Coronary artery (tissue), 2 donors: Measurements from ENCODE around the gene PHACTR1.

Experiments used
- DNase-seq: peaks from one replicate; pipeline ENCODE4 v3.0.0-alpha.2; 2017; ENCODE audit warnings: low spot score
- H3K27ac ChIP-seq, 2 donors: fragments of 200-600 bp; sonication (generic); one replicate each; pipeline ENCODE4 v1.5.1; 2016 to 2019
- H3K4me3 ChIP-seq: fragments of 200-600 bp; sonication (generic); 2 replicates; pipeline ENCODE4 v1.5.1; 2016; ENCODE audit warnings: mild to moderate bottlenecking, moderate library complexity
- TF ChIP-seq, protein P1 (sequence below): fragments of 200-600 bp; sonication (generic); IDR thresholded peaks from one replicate; pipeline ENCODE4 v1.5.1; 2019; ENCODE audit warnings: antibody characterized with exemption

The PHACTR1 gene

DNA sequence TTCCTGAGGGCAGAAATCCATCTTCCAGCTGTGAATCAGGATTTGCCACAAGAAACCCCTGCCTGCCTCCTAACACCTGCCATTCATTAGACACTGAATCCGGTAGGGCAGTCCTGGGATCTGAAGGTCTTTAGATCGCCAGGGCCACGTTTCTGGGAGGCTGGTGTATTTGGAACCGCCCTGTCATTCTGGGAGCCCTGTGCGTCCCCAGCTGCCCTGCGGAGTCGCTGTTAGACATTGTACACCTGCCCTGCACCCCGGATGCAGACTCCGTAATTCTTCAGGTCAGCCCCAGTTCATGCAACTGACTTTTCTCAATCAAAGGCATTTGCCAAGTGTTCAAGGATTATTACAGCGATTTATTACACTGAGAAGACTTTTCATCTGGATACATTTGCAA is 418.6 kb downstream of the PHACTR1 start:
- DNase-seq, result no peak
- no peak overlapping the region for H3K27ac ChIP-seq
- TF ChIP-seq, protein P1, sequence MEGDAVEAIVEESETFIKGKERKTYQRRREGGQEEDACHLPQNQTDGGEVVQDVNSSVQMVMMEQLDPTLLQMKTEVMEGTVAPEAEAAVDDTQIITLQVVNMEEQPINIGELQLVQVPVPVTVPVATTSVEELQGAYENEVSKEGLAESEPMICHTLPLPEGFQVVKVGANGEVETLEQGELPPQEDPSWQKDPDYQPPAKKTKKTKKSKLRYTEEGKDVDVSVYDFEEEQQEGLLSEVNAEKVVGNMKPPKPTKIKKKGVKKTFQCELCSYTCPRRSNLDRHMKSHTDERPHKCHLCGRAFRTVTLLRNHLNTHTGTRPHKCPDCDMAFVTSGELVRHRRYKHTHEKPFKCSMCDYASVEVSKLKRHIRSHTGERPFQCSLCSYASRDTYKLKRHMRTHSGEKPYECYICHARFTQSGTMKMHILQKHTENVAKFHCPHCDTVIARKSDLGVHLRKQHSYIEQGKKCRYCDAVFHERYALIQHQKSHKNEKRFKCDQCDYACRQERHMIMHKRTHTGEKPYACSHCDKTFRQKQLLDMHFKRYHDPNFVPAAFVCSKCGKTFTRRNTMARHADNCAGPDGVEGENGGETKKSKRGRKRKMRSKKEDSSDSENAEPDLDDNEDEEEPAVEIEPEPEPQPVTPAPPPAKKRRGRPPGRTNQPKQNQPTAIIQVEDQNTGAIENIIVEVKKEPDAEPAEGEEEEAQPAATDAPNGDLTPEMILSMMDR, result no peak
- H3K4me3 ChIP-seq, result no peak overlapping the region

DNA sequence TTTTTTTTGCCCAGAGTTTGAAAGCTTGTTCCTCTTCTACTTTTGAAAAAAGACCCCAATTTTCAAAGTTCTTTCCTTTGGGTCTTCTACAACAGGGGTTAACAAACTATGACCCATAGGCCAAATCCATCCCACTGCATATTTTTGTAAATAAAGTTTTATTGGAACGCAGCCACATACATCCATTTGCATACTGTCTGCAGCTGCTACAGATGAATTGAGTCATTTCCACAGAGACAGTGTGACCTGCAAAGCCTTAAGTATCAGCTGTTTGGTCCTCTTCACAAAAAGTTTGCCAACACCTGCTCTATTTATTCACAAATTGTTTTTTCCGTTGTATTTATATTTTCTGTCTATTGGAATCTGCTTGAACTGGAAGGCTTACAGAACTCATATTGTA is 422.6 kb downstream of the PHACTR1 start:
- H3K27ac ChIP-seq, result no peak overlapping the region
- no peak for DNase-seq
- TF ChIP-seq, protein P1, result no peak

DNA sequence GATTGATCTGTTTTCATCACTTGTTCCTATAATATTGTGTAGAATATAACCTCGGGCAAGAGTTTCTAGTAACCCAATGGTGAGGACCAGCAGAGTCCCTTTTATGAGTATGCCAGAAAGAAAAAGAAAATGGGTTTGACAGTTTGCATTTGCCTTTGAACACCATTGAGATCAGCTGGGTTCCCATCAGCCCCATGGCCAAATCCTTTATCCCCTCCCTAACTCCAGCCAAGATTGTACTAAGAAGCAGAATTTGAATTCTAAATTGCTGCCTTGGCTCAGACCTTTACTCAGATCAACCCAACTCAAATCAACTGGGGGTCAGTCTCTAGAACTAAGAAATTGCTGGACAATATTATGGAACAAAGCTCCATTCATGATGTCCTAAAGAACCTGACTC is 424.4 kb downstream of the PHACTR1 start:
- no peak for DNase-seq
- TF ChIP-seq, protein P1, result no peak
- Histone ChIP-seq H3K27ac (no peak overlapping the region), H3K4me3 (no peak overlapping the region)

More for the DNA sequence above, 422.6 kb downstream of the PHACTR1 start:
- H3K4me3 ChIP-seq, result no peak overlapping the region

DNA sequence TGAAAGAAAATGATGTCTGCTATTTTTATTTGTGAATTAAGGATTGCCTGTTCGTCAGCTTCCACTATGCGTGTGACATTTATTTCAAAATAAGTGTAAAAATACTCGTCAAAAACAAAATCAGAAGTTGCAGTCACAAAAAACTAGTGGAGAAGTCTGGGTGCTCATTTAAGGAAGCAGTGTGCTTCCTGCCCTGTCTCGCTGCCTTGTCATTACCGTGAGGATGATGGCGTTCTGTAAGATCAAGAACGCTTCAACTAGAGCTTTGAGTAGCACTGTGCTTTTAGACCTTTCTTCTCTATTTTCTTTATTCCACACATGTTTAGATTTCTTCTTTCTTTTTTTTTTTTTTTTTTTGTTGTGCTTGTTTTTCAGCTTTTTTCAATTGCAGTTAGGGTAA is 424.8 kb downstream of the PHACTR1 start:
- no peak overlapping the region for H3K27ac ChIP-seq
- DNase-seq, result no peak
- TF ChIP-seq, protein P1, result no peak
- no peak overlapping the region for H3K4me3 ChIP-seq

DNA sequence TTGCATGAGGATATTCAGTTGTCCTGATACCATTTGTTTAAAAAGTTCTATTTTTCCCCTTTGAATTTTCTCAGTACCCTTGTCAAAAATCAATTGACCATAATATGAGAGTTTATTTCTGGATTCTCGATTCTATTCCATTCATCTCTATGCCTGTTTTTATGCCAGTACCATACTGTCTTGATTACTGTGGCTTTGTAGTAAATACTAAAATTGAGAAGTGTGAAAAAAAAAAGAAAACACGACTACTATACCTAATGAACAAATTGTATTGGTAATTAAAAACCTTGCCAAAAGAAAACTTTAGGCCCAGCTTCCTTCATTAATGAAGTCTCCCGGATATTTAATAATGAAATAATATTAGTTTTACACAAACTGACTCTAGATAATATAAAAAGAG is 426.0 kb downstream of the PHACTR1 start:
- H3K27ac ChIP-seq, result no peak overlapping the region
- no peak overlapping the region for H3K4me3 ChIP-seq
- DNase-seq, result no peak
- TF ChIP-seq, protein P1, result no peak

DNA sequence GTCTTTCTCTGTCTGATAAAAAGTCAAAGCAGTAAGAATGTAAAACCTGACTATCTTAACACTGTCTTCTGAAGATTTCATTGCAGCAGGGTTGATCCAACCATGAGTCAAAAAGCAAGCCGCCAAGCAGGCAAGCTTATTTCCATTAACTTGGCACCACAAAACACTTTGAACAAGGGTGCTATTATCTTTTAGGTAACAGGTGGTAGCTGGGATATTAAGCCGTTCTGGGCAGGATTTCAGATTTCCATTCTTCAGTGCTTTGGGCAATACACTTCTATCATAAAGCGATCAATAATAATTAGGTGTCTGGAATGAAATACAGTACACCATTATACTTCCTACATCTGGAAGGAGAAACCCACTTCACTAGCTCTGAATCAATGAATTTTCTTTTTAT is 429.9 kb downstream of the PHACTR1 start:
- no peak overlapping the region for H3K27ac ChIP-seq
- H3K4me3 ChIP-seq, result no peak overlapping the region
- TF ChIP-seq, protein P1, result no peak
- no peak for DNase-seq

DNA sequence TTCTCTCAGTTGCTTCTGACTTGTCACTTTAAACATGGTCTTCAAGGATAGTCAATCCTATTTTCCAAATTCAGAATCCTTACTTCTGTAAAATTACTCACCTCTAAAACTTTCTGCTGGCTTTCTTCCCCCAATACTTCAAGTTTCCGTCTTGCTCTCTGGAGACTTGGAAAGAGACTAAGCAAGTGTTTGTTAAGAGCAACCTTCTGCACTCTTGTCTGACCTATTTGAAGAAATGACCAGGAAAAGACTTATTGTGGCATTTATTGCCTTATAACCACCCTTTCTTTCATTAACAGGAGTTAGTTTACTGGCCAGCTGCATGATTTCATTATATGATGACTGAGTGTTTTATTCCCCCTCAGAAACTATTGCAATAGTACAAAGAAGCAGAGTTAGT is 430.8 kb downstream of the PHACTR1 start:
- Histone ChIP-seq H3K4me3 (no peak overlapping the region), H3K27ac (no peak overlapping the region)
- no peak for DNase-seq
- TF ChIP-seq, protein P1, result no peak
